Measurements from ENCODE around the gene KCNH3.
"Not testable (repeated sequence)": the region's sequence is repeated elsewhere in the genome, so short reads cannot be mapped to it uniquely, and the experiment has no call there.

The KCNH3 gene

GRCh38 chr12:49529414-49529813 lies 9.4 kb upstream of the KCNH3 start:
- no peak for DNase-seq (ENCODE audit: low spot score)

GRCh38 chr12:49531745-49532144 lies 7.1 kb upstream of the KCNH3 start:
- no peak for DNase-seq (ENCODE audit: low spot score)

DNA sequence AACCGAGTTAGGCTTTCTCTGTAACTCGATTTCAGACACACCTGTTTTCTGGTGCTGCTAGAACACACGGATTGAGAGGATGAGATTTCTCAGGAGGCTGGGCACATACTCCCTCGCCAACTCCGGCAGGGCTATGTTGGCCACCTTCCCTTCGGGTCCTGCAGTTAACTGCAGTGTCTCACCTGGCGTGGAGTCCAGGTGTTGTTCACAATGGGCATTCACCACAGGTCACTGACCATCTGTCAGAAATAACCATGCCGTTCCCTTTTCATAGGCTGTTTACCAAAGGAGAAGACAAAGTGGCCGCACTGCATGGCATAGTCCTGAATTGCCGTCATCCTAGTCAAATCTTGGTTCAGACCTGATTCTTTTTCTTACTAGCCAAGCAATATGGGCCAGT lies 5.5 kb upstream of the KCNH3 start:
- DNase-seq (ENCODE audit: low spot score): no peak

- DNase-seq (ENCODE audit: low spot score): not testable (repeated sequence)
These were observed 4.7 kb upstream of the KCNH3 start for GRCh38 chr12:49534122-49534521.

DNA sequence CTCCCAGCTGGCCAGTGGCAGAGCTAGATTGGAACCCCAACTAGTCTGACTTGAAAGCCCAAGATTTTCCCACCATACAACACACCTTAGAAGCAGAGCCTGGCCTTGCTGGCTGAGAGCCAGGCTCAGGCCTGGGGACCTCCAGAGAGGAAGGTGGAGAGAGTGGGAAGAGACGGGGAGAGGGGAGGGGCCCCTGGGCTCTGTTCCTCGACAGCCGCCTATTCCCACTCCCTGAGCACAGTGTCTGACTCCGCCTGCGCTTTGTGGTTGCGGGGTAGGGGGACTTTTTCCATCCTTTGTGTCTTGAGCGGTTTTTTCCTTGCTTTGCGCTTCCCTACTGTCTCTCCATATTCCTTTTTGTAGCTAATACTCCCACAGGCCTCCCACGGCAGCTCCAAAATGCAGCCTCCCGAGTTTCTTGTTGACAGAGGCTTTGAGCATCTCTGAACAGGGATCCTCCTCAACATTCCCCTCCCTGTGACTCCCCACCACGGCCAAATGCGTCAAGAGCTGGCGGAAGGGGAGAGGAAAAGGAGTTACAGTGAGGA lies 4.0 kb upstream of the KCNH3 start:
- no peak for DNase-seq (ENCODE audit: low spot score)

GRCh38 chr12:49535921-49536525 lies 2.8 kb upstream of the KCNH3 start:
- DNase-seq (ENCODE audit: low spot score): no peak

GRCh38 chr12:49536526-49537071 lies 2.2 kb upstream of the KCNH3 start:
- no peak for DNase-seq (ENCODE audit: low spot score)

DNA sequence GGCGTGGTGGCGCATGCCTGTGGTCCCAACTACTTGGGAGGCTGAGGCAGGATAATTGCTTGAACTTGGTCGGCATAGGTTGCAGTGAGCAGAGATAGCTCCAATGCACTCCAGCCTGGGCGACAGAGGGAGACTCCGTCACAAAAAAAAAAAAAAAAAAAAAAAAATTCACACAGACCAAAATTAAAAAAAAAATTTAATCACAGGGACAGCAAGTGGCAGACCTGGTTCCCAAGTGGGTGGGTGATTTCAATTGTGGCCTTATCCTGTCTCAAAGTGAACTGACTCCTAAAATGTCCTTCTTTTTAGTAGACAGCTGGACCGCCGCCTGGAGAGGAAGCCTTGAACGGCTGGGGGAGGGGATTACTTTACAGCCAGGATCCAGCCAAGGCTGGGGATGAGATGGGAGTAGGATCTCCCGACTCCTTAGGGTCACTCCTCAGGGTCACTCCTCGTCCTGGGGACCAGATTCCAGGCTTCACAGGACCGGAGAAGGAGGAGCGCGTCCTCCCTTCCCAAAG lies 1.5 kb upstream of the KCNH3 start:
- no peak for DNase-seq (ENCODE audit: low spot score)

GRCh38 chr12:49537752-49538509 lies 899 bp upstream of the KCNH3 start:
- no peak for DNase-seq (ENCODE audit: low spot score)

GRCh38 chr12:49539406-49540228 lies 787 bp downstream of the KCNH3 start:
- DNase-seq (ENCODE audit: low spot score): no peak

- no peak for DNase-seq (ENCODE audit: low spot score)
These were observed 1.7 kb downstream of the KCNH3 start for GRCh38 chr12:49540229-49541139.

DNA sequence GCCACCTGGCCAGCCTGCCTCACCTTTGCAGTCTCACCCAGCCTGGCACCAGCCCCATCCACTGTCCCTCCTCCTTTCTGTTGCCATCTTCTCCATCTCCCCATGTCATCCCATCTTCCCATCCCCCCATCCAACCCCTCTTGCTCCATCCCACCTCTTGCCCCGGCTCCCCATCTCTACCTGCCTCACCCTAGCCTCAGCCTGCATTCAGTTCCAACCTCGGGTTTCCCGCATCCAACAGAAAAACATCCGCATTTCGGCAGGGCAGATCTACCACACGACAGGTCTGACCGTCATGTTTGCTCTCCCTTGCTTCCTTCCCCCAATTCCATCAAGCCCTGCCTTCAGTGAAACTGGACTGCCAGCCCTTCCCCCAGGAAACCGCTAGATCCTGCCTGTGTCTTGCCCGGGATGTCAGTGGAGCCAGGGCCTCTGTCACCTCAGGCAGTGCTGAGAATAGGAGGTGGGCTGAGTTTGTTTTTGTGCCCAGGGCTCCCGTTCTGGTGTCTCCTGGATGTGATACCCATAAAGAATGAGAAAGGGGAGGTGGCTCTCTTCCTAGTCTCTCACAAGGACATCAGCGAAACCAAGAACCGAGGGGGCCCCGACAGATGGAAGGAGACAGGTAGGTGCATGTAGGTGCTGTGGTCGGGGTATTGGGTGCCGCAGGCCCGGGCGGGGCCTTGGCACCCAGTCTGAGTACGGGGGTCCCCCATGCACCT lies 2.5 kb downstream of the KCNH3 start:
- no peak for DNase-seq (ENCODE audit: low spot score)

GRCh38 chr12:49541911-49542505 lies 3.2 kb downstream of the KCNH3 start:
- DNase-seq (ENCODE audit: low spot score): no peak

GRCh38 chr12:49542592-49543160 lies 3.8 kb downstream of the KCNH3 start:
- no peak for DNase-seq (ENCODE audit: low spot score)

DNA sequence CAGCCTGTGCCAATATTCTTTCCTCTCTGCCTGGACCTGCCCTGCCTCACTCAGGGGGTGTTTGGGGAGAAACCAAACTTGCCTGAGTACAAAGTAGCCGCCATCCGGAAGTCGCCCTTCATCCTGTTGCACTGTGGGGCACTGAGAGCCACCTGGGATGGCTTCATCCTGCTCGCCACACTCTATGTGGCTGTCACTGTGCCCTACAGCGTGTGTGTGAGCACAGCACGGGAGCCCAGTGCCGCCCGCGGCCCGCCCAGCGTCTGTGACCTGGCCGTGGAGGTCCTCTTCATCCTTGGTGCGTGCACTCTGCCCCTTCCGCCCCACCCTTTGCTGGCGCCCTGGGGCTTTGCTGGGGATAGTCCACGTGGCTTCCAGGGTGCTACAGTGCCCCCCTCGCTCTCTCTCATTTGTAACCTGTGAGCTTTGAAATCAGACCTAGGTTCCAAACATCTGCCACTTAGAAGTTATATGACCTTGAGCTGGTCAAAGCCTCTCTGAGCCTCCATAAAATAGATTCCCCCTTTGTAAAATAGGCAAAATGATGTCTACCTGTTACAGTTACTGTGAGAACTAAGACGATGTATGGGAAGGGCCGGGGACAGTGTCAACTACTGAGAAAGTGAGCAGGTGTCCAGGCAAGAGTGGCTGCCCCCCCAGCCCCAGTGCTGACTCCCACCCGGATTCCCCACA lies 4.5 kb downstream of the KCNH3 start:
- no peak for DNase-seq (ENCODE audit: low spot score)

DNA sequence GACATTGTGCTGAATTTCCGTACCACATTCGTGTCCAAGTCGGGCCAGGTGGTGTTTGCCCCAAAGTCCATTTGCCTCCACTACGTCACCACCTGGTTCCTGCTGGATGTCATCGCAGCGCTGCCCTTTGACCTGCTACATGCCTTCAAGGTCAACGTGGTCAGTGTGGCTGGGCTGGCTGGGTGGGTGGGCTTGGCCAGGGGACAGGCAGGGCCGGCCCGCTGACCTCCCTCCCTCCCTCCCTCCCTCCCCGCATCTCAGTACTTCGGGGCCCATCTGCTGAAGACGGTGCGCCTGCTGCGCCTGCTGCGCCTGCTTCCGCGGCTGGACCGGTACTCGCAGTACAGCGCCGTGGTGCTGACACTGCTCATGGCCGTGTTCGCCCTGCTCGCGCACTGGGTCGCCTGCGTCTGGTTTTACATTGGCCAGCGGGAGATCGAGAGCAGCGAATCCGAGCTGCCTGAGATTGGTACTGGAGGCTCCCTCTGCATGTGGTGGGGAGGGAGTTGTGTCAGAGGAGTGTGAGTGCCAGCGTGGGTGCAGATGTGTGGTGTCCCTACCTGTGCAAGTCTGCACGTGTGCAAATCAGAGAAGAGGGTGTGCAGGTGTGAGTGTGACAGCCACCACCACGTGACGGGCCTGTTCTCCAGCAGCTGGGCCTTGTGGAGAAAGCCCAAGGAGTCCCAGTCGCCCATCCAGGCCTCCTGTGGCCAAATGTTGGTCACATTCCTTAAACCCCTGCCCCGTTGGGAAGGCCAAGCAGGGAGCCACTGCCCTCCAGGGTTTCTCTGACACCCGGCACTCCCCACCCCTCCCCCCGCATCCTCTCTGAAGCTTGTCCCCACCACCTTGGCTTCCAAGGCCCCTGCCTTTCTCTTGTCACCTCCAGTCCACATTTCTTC lies 5.3 kb downstream of the KCNH3 start:
- no peak for DNase-seq (ENCODE audit: low spot score)

DNA sequence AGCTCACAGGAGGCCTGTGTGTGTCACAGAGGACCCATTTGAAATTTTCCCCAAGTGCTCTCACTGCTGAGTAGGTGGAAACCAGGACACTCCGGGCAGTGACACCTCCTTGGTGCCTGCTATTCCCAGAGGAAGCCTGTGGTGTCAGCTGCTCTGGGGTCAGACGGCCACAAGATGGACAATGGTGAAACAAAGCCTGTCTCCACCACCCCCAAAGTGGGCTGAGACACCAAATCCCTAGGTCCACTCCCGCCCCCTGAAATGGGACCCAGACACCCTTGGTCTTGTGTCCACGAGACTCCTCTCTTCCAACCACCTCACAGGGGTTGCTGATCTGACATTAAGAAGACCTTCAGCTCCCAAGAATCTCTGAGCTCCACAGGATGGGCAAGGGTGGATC lies 7.0 kb downstream of the KCNH3 start:
- no peak for DNase-seq (ENCODE audit: low spot score)

DNA sequence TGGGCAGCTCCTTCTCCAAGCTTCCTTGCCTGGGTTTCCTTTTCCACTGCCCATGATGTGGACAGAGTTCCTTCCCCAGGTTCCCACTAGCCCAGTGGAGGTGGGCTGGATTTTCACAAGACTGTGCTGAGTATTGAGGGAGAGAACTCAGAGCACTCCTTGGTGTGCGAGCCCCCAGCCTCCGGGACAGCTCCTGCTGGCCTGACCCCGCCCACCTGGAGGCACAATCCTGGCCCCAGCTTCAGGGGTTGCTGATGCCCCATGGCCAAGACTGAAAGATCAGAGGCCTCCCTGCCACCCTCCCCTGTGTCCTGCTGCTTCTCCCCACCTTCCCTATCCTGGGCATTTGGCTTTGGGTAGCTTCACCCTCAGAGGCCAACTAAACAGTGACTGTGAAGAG lies 7.7 kb downstream of the KCNH3 start:
- DNase-seq (ENCODE audit: low spot score): no peak
